OCI-LY3 (cell line): ENCODE data around the gene SLC6A2.

Experiments
- CTCF ChIP-seq: fragments of 200-600, 300-600 bp; sonication (generic); IDR thresholded peaks from 2 replicates; pipeline ENCODE4 v1.5.1; 2014; ENCODE audit warnings: antibody characterized with exemption, low read length, low read depth
- EZH2phosphoT487 ChIP-seq: fragments of 200-600 bp; shearing (Covaris generic); IDR thresholded peaks from 2 replicates; pipeline ENCODE4 v1.6.1; 2018; ENCODE audit warnings: antibody characterized with exemption, mixed run types, low read depth

DNA sequence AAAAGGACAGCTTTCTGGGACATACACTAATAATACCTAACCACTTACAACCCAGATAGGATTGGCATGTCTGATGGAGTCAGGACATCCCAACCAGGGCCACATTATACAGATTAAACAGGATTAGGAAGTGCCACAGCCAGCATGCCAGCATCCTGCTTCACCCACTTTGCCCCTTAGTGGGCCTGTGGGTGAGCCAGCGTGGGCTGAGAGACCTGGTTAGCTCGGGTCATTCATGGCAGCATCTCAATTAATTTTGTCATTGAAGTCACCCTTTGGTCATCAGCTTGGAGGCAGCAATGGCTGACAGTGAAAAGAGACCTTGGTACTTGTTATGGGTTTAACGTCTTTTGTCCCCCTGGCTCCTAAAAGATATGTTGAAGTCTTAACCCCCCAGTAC lies 29.9 kb upstream of the SLC6A2 start:
- TF ChIP-seq CTCF (no peak), EZH2phosphoT487 (no peak)
